GM12878 (cell line): ENCODE results near the gene ANKRD11. TPM values are rescaled to one million over a fixed set of nuclear protein-coding genes. Genes with fewer than 3 reads are reported as not detected.
A peak's percentile ranks its signal among the peaks of the same experiment; 100 is the strongest.

ENCODE experiments used
- ATAC-seq: fragments of 200-7000 bp; cut with Tn5 transposase; 3 replicates; pipeline ENCODE4 v1.9.1; 2020; ENCODE audit warnings: mild to moderate bottlenecking, moderate library complexity
- BruUV-seq: library from RNA; stranded (reverse); fragments of 400-500 nt; replicated peaks from 2 replicates; lab custom pipeline; 2021; lab: Mats Ljungman, UMichigan
- CTCF ChIA-PET: fragments of 300-600 bp; sonication (Branson Sonifier 250); formaldehyde crosslinking; extraction: SDS; loops from one replicate; lab custom pipeline; 2021; ENCODE audit warnings: inconsistent platforms; lab: Yijun Ruan, JAX
- POLR2A ChIA-PET: fragments of 350-600 bp; formaldehyde crosslinking; extraction: SDS; loops from one replicate; lab custom pipeline; 2021; ENCODE audit warnings: inconsistent platforms; lab: Charles Lee
- RAD21 ChIA-PET: fragments of 300-600 bp; sonication (Branson Sonifier 250); formaldehyde crosslinking; loops from one replicate; lab custom pipeline; 2023; ENCODE audit warnings: antibody characterized with exemption; ENCODE audit not compliant: unreplicated experiment; lab: Charles Lee
- SMC1A ChIA-PET: fragments of 300-600 bp; sonication (Branson Sonifier 250); formaldehyde crosslinking; loops from one replicate; lab custom pipeline; 2023; ENCODE audit not compliant: unreplicated experiment, uncharacterized antibody; lab: Charles Lee
- DNase-seq: peaks from one replicate; pipeline ENCODE4 v3.0.0-alpha.2; 2011; ENCODE audit warnings: low read depth, low spot score
- FAIRE-seq: peaks from 3 replicates; lab custom pipeline; 2011; peaks lifted over from hg19 to GRCh38; lab: Jason Lieb, UNC
- H2AFZ ChIP-seq: 2 replicates; pipeline ENCODE4 v1.6.0; 2011; ENCODE audit warnings: low read depth, low read length, control low read depth; ENCODE audit not compliant: control insufficient read depth
- H3K27ac ChIP-seq: 2 replicates; pipeline ENCODE4 v1.5.1; 2011; ENCODE audit warnings: control low read depth; ENCODE audit not compliant: control insufficient read depth, insufficient read depth
- H3K27me3 ChIP-seq, 2 experiments: replicated peaks in 1 of 2; 2 replicates each; pipeline versions ENCODE4 v1.6.0 to v1.6.1; 2011; ENCODE audit warnings: low read length in 1 of 2; ENCODE audit not compliant: control insufficient read depth in 2 of 2, insufficient read depth in 2 of 2
- H3K36me3 ChIP-seq, 2 experiments: 2 replicates each; pipeline ENCODE4 v1.5.1; 2011; ENCODE audit warnings: low read length in 1 of 2; ENCODE audit not compliant: control insufficient read depth in 2 of 2, insufficient read depth in 2 of 2
- H3K4me1 ChIP-seq: 2 replicates; pipeline ENCODE4 v1.6.1; 2011; ENCODE audit warnings: mild to moderate bottlenecking, low read length, moderate library complexity, mixed read lengths; ENCODE audit not compliant: control insufficient read depth, insufficient read depth
- H3K4me2 ChIP-seq: 2 replicates; pipeline ENCODE4 v1.6.0; 2011; ENCODE audit warnings: control low read depth; ENCODE audit not compliant: control insufficient read depth, insufficient read depth
- H3K4me3 ChIP-seq: fragments of 200-600 bp; sonication (generic); 2 replicates; pipeline ENCODE4 v1.5.1; 2016
- H3K79me2 ChIP-seq: 2 replicates; pipeline ENCODE4 v1.6.0; 2011; ENCODE audit warnings: low read length; ENCODE audit not compliant: control insufficient read depth, insufficient read depth
- H3K9ac ChIP-seq: 2 replicates; pipeline ENCODE4 v1.8.0; 2011; ENCODE audit warnings: low read length, control low read depth, mixed read lengths; ENCODE audit not compliant: control insufficient read depth, insufficient read depth
- H3K9me3 ChIP-seq: replicated peaks from 3 replicates; pipeline ENCODE4 v1.5.1; 2011; ENCODE audit warnings: mild to moderate bottlenecking, low read length; ENCODE audit not compliant: control insufficient read depth, insufficient read depth
- H4K20me1 ChIP-seq: 2 replicates; pipeline ENCODE4 v1.6.0; 2011; ENCODE audit not compliant: control insufficient read depth, insufficient read depth
- CBX3 ChIP-seq: fragments of 200-600 bp; sonication (generic); IDR thresholded peaks from 2 replicates; pipeline ENCODE4 v1.6.1; 2016; ENCODE audit warnings: low read depth, borderline replicate concordance
- CHD1 ChIP-seq: IDR thresholded peaks from 2 replicates; pipeline ENCODE4 v1.6.1; 2012; ENCODE audit warnings: low read depth, low read length, improper control_type of control experiment
- CHD4 ChIP-seq: fragments of 200-600 bp; sonication (generic); IDR thresholded peaks from 2 replicates; pipeline ENCODE4 v1.6.1; 2016; ENCODE audit warnings: mild to moderate bottlenecking
- ETV6 ChIP-seq, 2 experiments: fragments of 450-650 bp in 1 of 2; IDR thresholded peaks in 1 of 2; conservative IDR thresholded peaks in 1 of 2; 2 replicates each; pipeline ENCODE4 v1.6.1; 2014; ENCODE audit warnings: antibody characterized with exemption in 1 of 2, borderline replicate concordance in 1 of 2, low read depth in 1 of 2, mild to moderate bottlenecking in 1 of 2, moderate library complexity in 1 of 2
- IKZF1 ChIP-seq: fragments of 450-650 bp; conservative IDR thresholded peaks from 2 replicates; pipeline ENCODE4 v1.6.1; 2017; ENCODE audit warnings: antibody characterized with exemption, mild to moderate bottlenecking
- IKZF2 ChIP-seq, 2 experiments: fragments of 450-650 bp; IDR thresholded peaks; 2 replicates each; pipeline ENCODE4 v1.6.1; 2017; ENCODE audit warnings: mild to moderate bottlenecking in 2 of 2, moderate library complexity in 2 of 2
- JUNB ChIP-seq: IDR thresholded peaks from 2 replicates; pipeline ENCODE4 v1.6.1; 2016; ENCODE audit warnings: antibody characterized with exemption, mild to moderate bottlenecking
- MEF2B ChIP-seq: fragments of 450-650 bp; IDR thresholded peaks from 2 replicates; pipeline ENCODE4 v1.6.1; 2018; ENCODE audit warnings: mild to moderate bottlenecking, moderate library complexity; ENCODE audit not compliant: partially characterized antibody, poor library complexity, severe bottlenecking
- MXI1 ChIP-seq: fragments of 150-350 bp; IDR thresholded peaks from 2 replicates; pipeline ENCODE4 v1.6.1; 2011; ENCODE audit warnings: low read depth, mild to moderate bottlenecking, inconsistent platforms, low read length, improper control_type of control experiment
- POLR2AphosphoS5 ChIP-seq: IDR thresholded peaks from 2 replicates; pipeline ENCODE4 v1.6.1; 2011; ENCODE audit warnings: mild to moderate bottlenecking, low read length, inconsistent platforms
- POU2F2 ChIP-seq: IDR thresholded peaks from 3 replicates; pipeline ENCODE4 v1.6.1; 2011; ENCODE audit warnings: low read depth, mild to moderate bottlenecking, low read length, borderline replicate concordance
- RAD21 ChIP-seq: IDR thresholded peaks from 2 replicates; pipeline ENCODE4 v1.6.1; 2011; ENCODE audit warnings: mild to moderate bottlenecking, low read depth, low read length, moderate library complexity; ENCODE audit not compliant: insufficient read depth
- RUNX3 ChIP-seq: IDR thresholded peaks from 2 replicates; pipeline ENCODE4 v1.6.1; 2012; ENCODE audit warnings: low read length, inconsistent platforms
- ZNF24 ChIP-seq: fragments of 450-650 bp; IDR thresholded peaks from 2 replicates; pipeline ENCODE4 v1.6.1; 2017; ENCODE audit warnings: antibody characterized with exemption, mild to moderate bottlenecking
- ZSCAN29 ChIP-seq: fragments of 450-650 bp; IDR thresholded peaks from 2 replicates; pipeline ENCODE4 v1.6.1; 2017; ENCODE audit warnings: mild to moderate bottlenecking, moderate library complexity
- WGBS: methylation state at CpG from one replicate; pipeline ENCODE4 v1.1.6; 2016; ENCODE audit warnings: low lambda C conversion rate; ENCODE audit not compliant: insufficient replicate concordance, insufficient coverage; ENCODE audit errors: missing lambda C conversion rate; 5-methylcytosine and 5-hydroxymethylcytosine counted together
- in situ Hi-C: fragments of 300-500 bp; cut with MboI; formaldehyde crosslinking; loops from 9 replicates; pipeline ENCODE4 v1.14.3; 2018; ENCODE audit warnings: mixed read lengths
- intact Hi-C: fragments of 100-400 bp; cut with micrococcal nuclease; formaldehyde crosslinking; loops from one replicate; pipeline ENCODE4 v1.14.2; 2022; ENCODE audit not compliant: unreplicated experiment
- polyA plus RNA-seq, 11 experiments: library from polyadenylated mRNA; depleted of rRNA in 4 of 11; unstranded in 6 of 11; stranded (reverse) in 5 of 11; fragments of >200 nt; fragmentation: Nextera tagmentation in 4 of 11; fragmentation: Illumina TruSeq in 1 of 11; extraction: Ambion mirVana in 4 of 11; extraction: Trizol in 1 of 11; gene quantifications; 1 replicate in 1 of 11; 2 replicates in 10 of 11; pipeline versions ENCODE4 v1.2.1 to v1.2.3, GENCODE V29; 2011 to 2016; ENCODE audit warnings: inconsistent platforms in 2 of 11, missing spikeins in 2 of 11, low read depth in 1 of 11
- total RNA-seq, 4 experiments: library from RNA; depleted of rRNA in 3 of 4; stranded (reverse); fragments of >200 nt in 3 of 4; fragmentation: Illumina TruSeq in 1 of 4; extraction: Trizol in 1 of 4; gene quantifications; 2 replicates each; pipeline versions ENCODE4 v1.2.1 to v1.2.3, GENCODE V29; 2013 to 2021
- TF ChIP-seq, protein P1 (sequence below): fragments of 150-350 bp; IDR thresholded peaks from 2 replicates; pipeline ENCODE4 v1.6.1; 2014; ENCODE audit warnings: mild to moderate bottlenecking, low read depth, low read length
- TF ChIP-seq, protein P2 (sequence below): fragments of 450-650 bp; IDR thresholded peaks from 2 replicates; pipeline ENCODE4 v1.6.1; 2018; ENCODE audit warnings: borderline replicate concordance, mild to moderate bottlenecking; ENCODE audit not compliant: partially characterized antibody
- TF ChIP-seq, protein P3 (sequence below): fragments of 450-650 bp; IDR thresholded peaks from 2 replicates; pipeline ENCODE4 v1.6.1; 2017; ENCODE audit warnings: mild to moderate bottlenecking, low read depth, inconsistent platforms; ENCODE audit not compliant: poor library complexity, severe bottlenecking
- TF ChIP-seq, protein P4 (sequence below): IDR thresholded peaks from 2 replicates; pipeline ENCODE4 v1.6.1; 2011; ENCODE audit warnings: low read depth, mild to moderate bottlenecking, low read length, moderate library complexity, borderline replicate concordance; ENCODE audit errors: extremely low read depth

The ANKRD11 gene
- total and polyA plus RNA-seq, 10 of the 15 experiments (the other 5 are each of a cell fraction or from before 2014, with no cell fraction given): 5.1 to 103 (median 27.4) TPM

DNA sequence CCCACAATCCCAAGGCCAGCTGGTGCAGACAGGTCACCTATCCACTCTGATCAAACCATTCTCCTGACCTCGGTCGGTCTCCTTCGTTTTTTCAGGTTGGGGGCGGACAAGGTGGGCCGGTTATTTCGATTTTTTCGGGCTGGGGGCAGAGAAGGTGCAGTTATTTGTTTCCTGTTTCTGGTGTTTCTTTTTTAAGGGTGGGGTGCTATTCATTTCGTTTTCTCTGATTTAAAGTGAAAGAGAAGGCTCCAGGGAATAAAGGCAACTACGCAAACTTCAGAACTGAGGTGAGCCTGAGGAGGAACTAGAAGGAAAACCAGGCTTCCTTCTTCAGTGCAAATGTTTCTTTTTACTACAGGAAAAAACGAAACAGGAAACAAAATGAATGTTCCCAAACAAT is 64.8 kb downstream of the ANKRD11 start:
- ChIA-PET SMC1A (no interaction called here), POLR2A (interaction anchor here (0.6 to 1.5 kb wide), 3 partner anchors 18 to 83 kb away, joined by 3 to 4 read pairs (median 3); no protein-coding TSS in a partner anchor), CTCF (interaction anchor here (1.0 kb wide), 1 partner anchor 9 kb away, joined by 4 read pairs; no protein-coding TSS in a partner anchor), RAD21 (no interaction called here)
- Histone ChIP-seq H4K20me1 (peaks cover 5% of the 10 kb centered on the region), H3K9ac (peak overlapping the region; percentile 59), H3K4me3 (peak overlapping the region; percentile 51), H3K27ac (peak overlapping the region; percentile 80), H3K36me3 (peaks cover 0 to 1% of the 10 kb centered on the region in 2 experiments; a peak in 1 of 4 replicates), H2AFZ (no peak overlapping the region), H3K79me2 (peaks cover 74% of the 10 kb centered on the region), H3K4me1 (peaks cover 49% of the 10 kb centered on the region), H3K4me2 (peak overlapping the region; percentile 74), H3K9me3 (no peaks in the 10 kb centered on the region), H3K27me3 (no peaks in the 10 kb centered on the region)
- intact Hi-C loops: no loop called here
- WGBS: 19% methylated on average over 10 of the region's 10 CpGs
- in situ Hi-C loops: no loop called here
- BruUV-seq: no TSS peak
- ATAC-seq: no peak
- FAIRE-seq: no peak
- DNase-seq: no peak
- TF ChIP-seq CBX3 (no peak), ETV6 (conservative IDR thresholded peaks at IDR 0.05 in 1 of 2, IDR thresholded peaks at IDR 0.05 in 1 of 2; ENCODE audit: borderline replicate concordance in 1 of 2, low read depth in 1 of 2) (peak in 1 of 2 experiments; percentile 49; a peak in 1 of 4 replicates), POU2F2 (no peak), MEF2B (peak; percentile 56), IKZF2 (IDR thresholded peaks at IDR 0.05) (no peak), ZNF24 (no peak), JUNB (peak; percentile 57), CHD1 (no peak), MXI1 (no peak), CHD4 (no peak), ZSCAN29 (no peak), RUNX3 (peak; percentile 11; the same call in 1 of the 2 replicates), IKZF1 (peak; percentile 21; the same call in 1 of the 2 replicates), RAD21 (no peak), POLR2AphosphoS5 (no peak)
- TF ChIP-seq, protein P1, sequence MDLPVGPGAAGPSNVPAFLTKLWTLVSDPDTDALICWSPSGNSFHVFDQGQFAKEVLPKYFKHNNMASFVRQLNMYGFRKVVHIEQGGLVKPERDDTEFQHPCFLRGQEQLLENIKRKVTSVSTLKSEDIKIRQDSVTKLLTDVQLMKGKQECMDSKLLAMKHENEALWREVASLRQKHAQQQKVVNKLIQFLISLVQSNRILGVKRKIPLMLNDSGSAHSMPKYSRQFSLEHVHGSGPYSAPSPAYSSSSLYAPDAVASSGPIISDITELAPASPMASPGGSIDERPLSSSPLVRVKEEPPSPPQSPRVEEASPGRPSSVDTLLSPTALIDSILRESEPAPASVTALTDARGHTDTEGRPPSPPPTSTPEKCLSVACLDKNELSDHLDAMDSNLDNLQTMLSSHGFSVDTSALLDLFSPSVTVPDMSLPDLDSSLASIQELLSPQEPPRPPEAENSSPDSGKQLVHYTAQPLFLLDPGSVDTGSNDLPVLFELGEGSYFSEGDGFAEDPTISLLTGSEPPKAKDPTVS: no peak
- TF ChIP-seq, protein P2, sequence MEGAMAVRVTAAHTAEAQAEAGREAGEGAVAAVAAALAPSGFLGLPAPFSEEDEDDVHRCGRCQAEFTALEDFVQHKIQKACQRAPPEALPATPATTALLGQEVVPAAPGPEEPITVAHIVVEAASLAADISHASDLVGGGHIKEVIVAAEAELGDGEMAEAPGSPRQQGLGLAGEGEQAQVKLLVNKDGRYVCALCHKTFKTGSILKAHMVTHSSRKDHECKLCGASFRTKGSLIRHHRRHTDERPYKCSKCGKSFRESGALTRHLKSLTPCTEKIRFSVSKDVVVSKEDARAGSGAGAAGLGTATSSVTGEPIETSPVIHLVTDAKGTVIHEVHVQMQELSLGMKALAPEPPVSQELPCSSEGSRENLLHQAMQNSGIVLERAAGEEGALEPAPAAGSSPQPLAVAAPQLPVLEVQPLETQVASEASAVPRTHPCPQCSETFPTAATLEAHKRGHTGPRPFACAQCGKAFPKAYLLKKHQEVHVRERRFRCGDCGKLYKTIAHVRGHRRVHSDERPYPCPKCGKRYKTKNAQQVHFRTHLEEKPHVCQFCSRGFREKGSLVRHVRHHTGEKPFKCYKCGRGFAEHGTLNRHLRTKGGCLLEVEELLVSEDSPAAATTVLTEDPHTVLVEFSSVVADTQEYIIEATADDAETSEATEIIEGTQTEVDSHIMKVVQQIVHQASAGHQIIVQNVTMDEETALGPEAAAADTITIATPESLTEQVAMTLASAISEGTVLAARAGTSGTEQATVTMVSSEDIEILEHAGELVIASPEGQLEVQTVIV: no peak
- TF ChIP-seq, protein P3, sequence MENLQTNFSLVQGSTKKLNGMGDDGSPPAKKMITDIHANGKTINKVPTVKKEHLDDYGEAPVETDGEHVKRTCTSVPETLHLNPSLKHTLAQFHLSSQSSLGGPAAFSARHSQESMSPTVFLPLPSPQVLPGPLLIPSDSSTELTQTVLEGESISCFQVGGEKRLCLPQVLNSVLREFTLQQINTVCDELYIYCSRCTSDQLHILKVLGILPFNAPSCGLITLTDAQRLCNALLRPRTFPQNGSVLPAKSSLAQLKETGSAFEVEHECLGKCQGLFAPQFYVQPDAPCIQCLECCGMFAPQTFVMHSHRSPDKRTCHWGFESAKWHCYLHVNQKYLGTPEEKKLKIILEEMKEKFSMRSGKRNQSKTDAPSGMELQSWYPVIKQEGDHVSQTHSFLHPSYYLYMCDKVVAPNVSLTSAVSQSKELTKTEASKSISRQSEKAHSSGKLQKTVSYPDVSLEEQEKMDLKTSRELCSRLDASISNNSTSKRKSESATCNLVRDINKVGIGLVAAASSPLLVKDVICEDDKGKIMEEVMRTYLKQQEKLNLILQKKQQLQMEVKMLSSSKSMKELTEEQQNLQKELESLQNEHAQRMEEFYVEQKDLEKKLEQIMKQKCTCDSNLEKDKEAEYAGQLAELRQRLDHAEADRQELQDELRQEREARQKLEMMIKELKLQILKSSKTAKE: no peak
- TF ChIP-seq, protein P4, sequence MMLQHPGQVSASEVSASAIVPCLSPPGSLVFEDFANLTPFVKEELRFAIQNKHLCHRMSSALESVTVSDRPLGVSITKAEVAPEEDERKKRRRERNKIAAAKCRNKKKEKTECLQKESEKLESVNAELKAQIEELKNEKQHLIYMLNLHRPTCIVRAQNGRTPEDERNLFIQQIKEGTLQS: no peak
